OCI-LY3 (cell line): ENCODE results near the gene MBL2.

Source experiments
- H2AFZ ChIP-seq: fragments of 200-600, 300-600 bp; shearing (Covaris generic); 2 replicates; pipeline ENCODE4 v1.6.0; 2014; ENCODE audit warnings: antibody characterized with exemption, low read depth, low read length
- H3K27ac ChIP-seq: fragments of 200-600, 300-600 bp; sonication (generic); 2 replicates; pipeline ENCODE4 v1.5.1; 2014; ENCODE audit warnings: mild to moderate bottlenecking, low read length, moderate library complexity, mixed read lengths
- H3K27me3 ChIP-seq: fragments of 200-600, 300-600 bp; sonication (generic); 2 replicates; pipeline ENCODE4 v1.6.1; 2014; ENCODE audit warnings: low read depth, low read length, mixed read lengths
- H3K36me3 ChIP-seq: fragments of 200-600, 300-600 bp; sonication (generic); replicated peaks from 2 replicates; pipeline ENCODE3; 2014; ENCODE audit warnings: low read depth, low read length, mixed read lengths
- H3K4me1 ChIP-seq: fragments of 300-600, 200-600 bp; sonication (generic); 2 replicates; pipeline ENCODE4 v1.6.1; 2014; ENCODE audit warnings: low read length, mixed read lengths
- H3K4me2 ChIP-seq: fragments of 200-600, 300-600 bp; sonication (generic); 2 replicates; pipeline ENCODE4 v1.6.1; 2014; ENCODE audit warnings: low read length, mixed read lengths
- H3K4me3 ChIP-seq: fragments of 300-600, 200-600 bp; sonication (generic); 2 replicates; pipeline ENCODE4 v1.5.1; 2014; ENCODE audit warnings: antibody characterized with exemption, mild to moderate bottlenecking, low read length, moderate library complexity
- H3K79me2 ChIP-seq: fragments of 300-600, 200-600 bp; shearing (Covaris generic); 2 replicates; pipeline ENCODE4 v1.6.1; 2014; ENCODE audit warnings: mild to moderate bottlenecking, low read length, mixed read lengths
- H3K9ac ChIP-seq: fragments of 300-600, 200-600 bp; shearing (Covaris generic); 2 replicates; pipeline ENCODE4 v1.6.0; 2014; ENCODE audit warnings: mild to moderate bottlenecking, low read length, moderate library complexity
- H3K9me3 ChIP-seq: fragments of 200-600, 300-600 bp; shearing (Covaris generic); 2 replicates; pipeline ENCODE4 v1.6.1; 2014; ENCODE audit warnings: low read length, mixed read lengths; ENCODE audit not compliant: insufficient read depth
- H4K20me1 ChIP-seq: fragments of 200-600, 300-600 bp; sonication (generic); 2 replicates; pipeline ENCODE4 v1.6.1; 2016; ENCODE audit warnings: low read length, mixed read lengths; ENCODE audit not compliant: insufficient read depth
- CTCF ChIP-seq: fragments of 200-600, 300-600 bp; sonication (generic); IDR thresholded peaks from 2 replicates; pipeline ENCODE4 v1.5.1; 2014; ENCODE audit warnings: antibody characterized with exemption, low read length, low read depth
- EZH2phosphoT487 ChIP-seq: fragments of 200-600 bp; shearing (Covaris generic); IDR thresholded peaks from 2 replicates; pipeline ENCODE4 v1.6.1; 2018; ENCODE audit warnings: antibody characterized with exemption, mixed run types, low read depth

Gene MBL2

GRCh38 chr10:52747694-52748093, 24.9 kb downstream of the MBL2 start:
- H3K27me3 ChIP-seq: no peaks in the 10 kb centered on the region
- H3K27ac ChIP-seq: no peak overlapping the region
- no peaks in the 10 kb centered on the region for H3K9me3 ChIP-seq
- no peaks in the 10 kb centered on the region for H4K20me1 ChIP-seq
- TF ChIP-seq EZH2phosphoT487: no peak
- TF ChIP-seq CTCF: no peak
- H3K9ac ChIP-seq: no peak overlapping the region
- H3K79me2 ChIP-seq: no peaks in the 10 kb centered on the region
- H3K4me1 ChIP-seq: no peaks in the 10 kb centered on the region
- no peak overlapping the region for H3K4me3 ChIP-seq
- H3K4me2 ChIP-seq: no peak overlapping the region
- no peaks in the 10 kb centered on the region for H3K36me3 ChIP-seq
- H2AFZ ChIP-seq: no peak overlapping the region

DNA sequence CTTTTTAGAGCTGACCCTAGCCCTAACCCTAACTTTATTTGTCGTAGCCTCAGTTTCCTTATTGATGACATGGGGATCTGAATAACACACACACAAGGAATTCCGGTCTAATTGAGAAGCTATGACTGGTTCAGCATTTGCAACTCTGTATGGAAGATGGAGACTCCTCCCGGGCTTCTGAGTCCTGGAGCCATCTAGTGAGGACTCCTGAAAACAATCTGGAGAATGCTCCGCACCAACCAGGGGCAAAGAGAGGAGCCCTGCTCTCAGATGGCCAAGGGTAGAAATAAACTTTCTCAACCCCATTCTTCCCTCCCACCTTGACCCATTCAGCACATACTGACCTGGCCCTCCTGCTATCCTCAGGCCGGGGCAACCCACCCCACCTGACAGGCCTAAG, 26.4 kb downstream of the MBL2 start:
- Histone ChIP-seq H3K4me1 (no peaks in the 10 kb centered on the region), H3K4me3 (no peak overlapping the region), H3K9ac (no peak overlapping the region), H3K27ac (no peak overlapping the region), H3K36me3 (no peaks in the 10 kb centered on the region), H3K9me3 (no peaks in the 10 kb centered on the region), H2AFZ (no peak overlapping the region), H3K27me3 (no peaks in the 10 kb centered on the region), H4K20me1 (no peaks in the 10 kb centered on the region), H3K4me2 (no peak overlapping the region), H3K79me2 (no peaks in the 10 kb centered on the region)
- TF ChIP-seq EZH2phosphoT487: no peak
- TF ChIP-seq CTCF: no peak

- Histone ChIP-seq H3K4me3 (no peak overlapping the region), H3K27me3 (no peaks in the 10 kb centered on the region), H3K4me2 (no peak overlapping the region), H3K4me1 (no peaks in the 10 kb centered on the region), H4K20me1 (no peaks in the 10 kb centered on the region), H3K27ac (no peak overlapping the region), H3K79me2 (no peaks in the 10 kb centered on the region), H3K9ac (no peak overlapping the region), H3K9me3 (no peaks in the 10 kb centered on the region), H2AFZ (no peak overlapping the region), H3K36me3 (no peaks in the 10 kb centered on the region)
- TF ChIP-seq CTCF: no peak
- TF ChIP-seq EZH2phosphoT487: no peak
These were observed 28.4 kb downstream of the MBL2 start for GRCh38 chr10:52744057-52744805.

- no peak overlapping the region for H3K4me2 ChIP-seq
- no peaks in the 10 kb centered on the region for H3K4me1 ChIP-seq
- no peaks in the 10 kb centered on the region for H4K20me1 ChIP-seq
- no peaks in the 10 kb centered on the region for H3K79me2 ChIP-seq
- H3K36me3 ChIP-seq: no peaks in the 10 kb centered on the region
- H3K4me3 ChIP-seq: no peak overlapping the region
- no peaks in the 10 kb centered on the region for H3K27me3 ChIP-seq
- no peak overlapping the region for H3K9ac ChIP-seq
- no peaks in the 10 kb centered on the region for H3K9me3 ChIP-seq
- H2AFZ ChIP-seq: no peak overlapping the region
- no peak for TF ChIP-seq CTCF
- TF ChIP-seq EZH2phosphoT487: no peak
- H3K27ac ChIP-seq: no peak overlapping the region
These were observed 29.9 kb downstream of the MBL2 start for GRCh38 chr10:52742731-52743130.
